SK-N-MC (cell line): ENCODE measurements around the gene PRDM15.

Experiments
- DNase-seq: peaks from one replicate; pipeline ENCODE4 v3.0.0-alpha.2; 2011; ENCODE audit warnings: low read depth, low spot score
- H3K27ac ChIP-seq: fragments of 200-600 bp; sonication (generic); 2 replicates; pipeline ENCODE4 v1.5.1; 2016; ENCODE audit warnings: mixed run types
- H3K36me3 ChIP-seq: fragments of 200-600 bp; sonication (generic); 2 replicates; pipeline ENCODE4 v1.6.1; 2017; ENCODE audit warnings: antibody characterized with exemption, low read length, mixed read lengths; ENCODE audit not compliant: insufficient read depth
- H3K4me3 ChIP-seq: fragments of 200-600 bp; sonication (generic); 2 replicates; pipeline ENCODE4 v1.5.1; 2016
- H3K9ac ChIP-seq: fragments of 200-600 bp; sonication (generic); 2 replicates; pipeline ENCODE4 v1.8.0; 2017; ENCODE audit warnings: mixed run types, mixed read lengths; ENCODE audit not compliant: insufficient read length
- H3K9me3 ChIP-seq: fragments of 200-600 bp; sonication (generic); 2 replicates; pipeline ENCODE4 v1.6.1; 2017; ENCODE audit warnings: low read depth, mild to moderate bottlenecking, antibody characterized with exemption, low read length, moderate library complexity, mixed read lengths
- EZH2 ChIP-seq: fragments of 200-600 bp; sonication (generic); IDR thresholded peaks from one replicate; pipeline ENCODE4 v1.6.1; 2017; ENCODE audit warnings: antibody characterized with exemption
- FOXP2 ChIP-seq: optimal IDR thresholded peaks from 2 replicates; pipeline ENCODE3; 2011; ENCODE audit warnings: mild to moderate bottlenecking, moderate library complexity; ENCODE audit not compliant: insufficient read depth; ENCODE audit errors: extremely low read length, control extremely low read depth
- POLR2AphosphoS5 ChIP-seq: IDR thresholded peaks from 2 replicates; pipeline ENCODE4 v1.6.1; 2012; ENCODE audit warnings: mild to moderate bottlenecking, low read depth, low read length, borderline replicate concordance

The PRDM15 gene

DNA sequence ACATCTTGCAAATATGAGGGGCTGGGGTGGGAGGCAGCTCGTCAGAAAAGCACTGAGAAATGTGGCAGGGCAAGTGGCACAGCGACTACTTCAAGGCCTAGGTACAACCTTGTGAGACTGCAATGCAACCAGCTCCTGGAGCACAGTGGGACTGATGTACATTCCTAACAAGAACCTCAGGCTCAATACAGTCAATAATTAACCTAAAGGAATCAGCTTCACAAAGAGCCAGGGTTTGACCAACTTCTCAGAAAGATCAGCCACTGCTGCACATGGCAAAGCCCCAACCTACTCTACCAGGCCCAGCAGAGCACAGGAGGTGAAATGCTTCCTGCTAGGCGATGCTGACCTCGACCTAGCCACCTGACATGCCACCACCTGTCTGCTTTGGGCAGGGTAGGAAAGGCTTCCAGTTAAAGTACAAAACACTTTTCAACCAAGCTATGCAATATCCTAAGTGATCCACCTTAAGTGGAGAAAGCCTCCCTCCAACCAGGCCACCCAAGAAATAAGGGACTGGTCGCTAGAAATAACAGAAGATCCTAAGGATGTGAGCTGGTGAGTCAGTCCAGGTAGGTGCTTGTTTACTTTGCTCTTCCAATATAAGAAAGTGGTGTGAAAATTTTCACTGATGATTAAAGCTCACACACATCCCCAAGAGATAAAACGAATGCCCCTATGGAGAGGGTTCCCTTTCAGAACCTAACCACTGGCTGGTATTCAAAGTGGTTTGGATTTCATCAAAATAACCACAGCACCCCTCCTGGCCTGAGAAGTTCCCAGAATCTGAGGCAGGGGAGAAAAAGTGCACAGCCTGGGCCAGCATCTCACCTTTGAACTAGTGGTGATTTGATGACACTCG is 114.4 kb downstream of the PRDM15 start:
- peak overlapping the region; percentile 85 for H3K9ac ChIP-seq

DNA sequence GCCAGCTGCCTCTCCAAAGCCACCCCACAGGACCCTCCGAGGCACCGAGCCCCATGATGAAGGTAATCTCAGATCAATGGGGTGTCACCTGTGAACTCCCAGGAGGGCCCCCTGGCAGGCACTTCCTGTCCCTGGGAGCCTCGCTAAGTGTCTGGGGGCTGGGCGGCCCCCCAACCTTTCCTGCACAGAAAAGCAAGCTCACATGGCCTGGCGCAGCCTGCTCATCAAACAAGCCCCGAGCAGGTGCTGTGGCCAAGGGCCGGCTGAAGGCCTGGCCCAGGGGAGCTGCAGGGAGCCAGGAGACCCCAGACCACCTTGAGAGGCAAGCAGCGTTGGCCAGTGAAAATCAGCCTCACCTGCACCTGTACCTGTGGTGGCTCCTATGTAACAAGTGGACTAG is 115.1 kb downstream of the PRDM15 start:
- Histone ChIP-seq H3K4me3 (peak overlapping the region; percentile 92), H3K9ac (peak overlapping the region; percentile 85), H3K36me3 (peaks cover 7% of the 10 kb centered on the region; the same call in 1 of the 2 replicates), H3K9me3 (no peaks in the 10 kb centered on the region), H3K27ac (peak overlapping the region; percentile 20; the same call in 1 of the 2 replicates)
- DNase-seq = no peak
- TF ChIP-seq EZH2 (no peak), POLR2AphosphoS5 (no peak), FOXP2 (no peak)

More for the DNA sequence above, 114.4 kb downstream of the PRDM15 start:
- peaks cover 7% of the 10 kb centered on the region; the same call in 1 of the 2 replicates for H3K36me3 ChIP-seq
- no peaks in the 10 kb centered on the region for H3K9me3 ChIP-seq
- no peak for TF ChIP-seq FOXP2
- no peak for TF ChIP-seq POLR2AphosphoS5
- no peak for TF ChIP-seq EZH2
- peak overlapping the region; percentile 61 for H3K27ac ChIP-seq
- DNase-seq = no peak
- H3K4me3 ChIP-seq = peak overlapping the region; percentile 92

DNA sequence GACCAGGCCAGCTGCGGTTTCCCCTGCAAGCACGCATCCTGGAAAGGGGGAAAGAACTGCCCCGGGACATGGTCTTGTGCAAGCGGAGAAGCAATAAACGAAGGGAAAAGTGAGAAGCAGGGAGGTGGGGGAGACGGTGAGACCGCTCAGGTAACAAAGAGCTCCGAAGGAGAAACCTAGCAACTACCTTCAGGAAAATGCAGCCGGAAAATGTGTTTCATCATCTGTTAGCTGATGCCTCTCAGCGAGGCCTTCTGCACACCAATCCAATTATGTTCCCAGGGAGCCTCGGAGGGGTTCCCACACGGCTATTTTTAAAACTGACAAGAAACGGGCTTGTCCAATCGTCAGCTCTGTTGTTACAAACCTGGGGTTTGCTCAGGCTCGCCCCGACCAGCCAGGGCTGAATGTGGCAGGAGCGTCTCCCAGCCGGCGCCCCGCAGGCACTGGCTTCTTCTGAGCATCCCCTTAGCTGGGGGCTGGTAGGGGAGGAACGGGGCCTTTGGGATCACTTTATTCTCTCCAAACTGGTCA is 115.7 kb downstream of the PRDM15 start:
- Histone ChIP-seq H3K9ac (peak overlapping the region; percentile 85), H3K27ac (peak overlapping the region; percentile 20), H3K4me3 (peak overlapping the region; percentile 92), H3K36me3 (peaks cover 12% of the 10 kb centered on the region), H3K9me3 (no peaks in the 10 kb centered on the region)
- no peak for DNase-seq
- TF ChIP-seq FOXP2 = no peak
- TF ChIP-seq EZH2 = no peak
- no peak for TF ChIP-seq POLR2AphosphoS5

DNA sequence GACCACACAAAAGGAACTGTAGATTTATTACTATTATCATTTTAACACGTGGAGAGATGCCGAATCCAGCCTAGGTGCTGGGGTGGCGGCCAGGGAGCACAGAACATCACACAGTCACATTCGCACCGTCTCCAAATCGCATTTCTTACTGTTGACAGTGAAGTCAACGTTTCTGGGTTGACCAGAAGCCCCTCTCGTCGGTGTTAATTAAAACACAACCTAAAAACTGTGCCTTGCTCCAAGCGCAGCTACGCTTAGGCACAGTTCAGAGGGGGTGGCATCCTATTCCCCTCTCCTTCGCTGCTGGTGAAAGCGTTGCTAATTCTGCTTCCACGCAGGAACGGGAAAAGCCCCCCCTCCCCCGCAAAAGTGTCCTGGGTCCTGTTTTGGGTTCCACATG is 116.4 kb downstream of the PRDM15 start:
- Histone ChIP-seq H3K9ac (peak overlapping the region; percentile 63), H3K27ac (peak overlapping the region; percentile 20; the same call in 1 of the 2 replicates), H3K4me3 (peak overlapping the region; percentile 92), H3K36me3 (peaks cover 16% of the 10 kb centered on the region), H3K9me3 (no peaks in the 10 kb centered on the region)
- TF ChIP-seq FOXP2 (no peak), EZH2 (no peak), POLR2AphosphoS5 (no peak)
- DNase-seq = no peak

DNA sequence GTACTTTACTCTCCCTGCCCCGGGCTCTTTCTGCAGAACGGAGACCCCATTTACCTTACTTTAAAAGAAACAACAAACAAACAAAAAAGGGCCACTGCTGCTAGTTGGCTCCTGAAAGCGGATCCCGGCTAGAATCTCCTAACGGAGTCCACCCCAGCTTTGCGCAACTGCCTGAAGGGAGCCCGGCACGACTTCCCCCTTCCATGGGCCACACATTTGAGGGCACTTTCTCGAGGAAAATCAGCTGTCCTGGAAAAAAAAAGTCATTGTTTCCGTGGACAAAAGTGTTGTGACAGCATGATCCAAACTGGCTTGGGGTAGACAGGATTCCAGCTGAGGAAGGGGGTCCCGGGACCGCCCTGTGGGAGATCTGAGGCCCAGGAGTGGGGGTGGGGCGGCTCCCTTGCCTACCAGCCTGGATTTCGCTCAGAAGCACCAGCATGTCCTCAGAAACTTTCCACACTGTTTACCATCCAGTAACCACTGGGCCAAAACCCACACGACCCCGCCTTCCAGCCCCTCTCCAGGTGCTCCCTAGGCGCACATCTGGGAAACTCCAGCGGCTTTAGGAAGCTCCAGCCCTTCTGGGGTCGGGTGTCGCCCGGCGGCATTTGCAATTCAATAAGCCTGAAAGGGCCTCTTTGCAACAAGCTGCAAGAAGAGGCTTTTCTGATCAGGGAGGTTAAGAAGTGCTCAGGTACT is 117.1 kb downstream of the PRDM15 start:
- peaks cover 16% of the 10 kb centered on the region for H3K36me3 ChIP-seq
- no peak for DNase-seq
- H3K9ac ChIP-seq = peak overlapping the region; percentile 63
- no peaks in the 10 kb centered on the region for H3K9me3 ChIP-seq
- H3K27ac ChIP-seq = peak overlapping the region; percentile 64; the same call in 1 of the 2 replicates
- TF ChIP-seq EZH2 = no peak
- TF ChIP-seq POLR2AphosphoS5 = no peak
- no peak for TF ChIP-seq FOXP2
- H3K4me3 ChIP-seq = peak overlapping the region; percentile 92

DNA sequence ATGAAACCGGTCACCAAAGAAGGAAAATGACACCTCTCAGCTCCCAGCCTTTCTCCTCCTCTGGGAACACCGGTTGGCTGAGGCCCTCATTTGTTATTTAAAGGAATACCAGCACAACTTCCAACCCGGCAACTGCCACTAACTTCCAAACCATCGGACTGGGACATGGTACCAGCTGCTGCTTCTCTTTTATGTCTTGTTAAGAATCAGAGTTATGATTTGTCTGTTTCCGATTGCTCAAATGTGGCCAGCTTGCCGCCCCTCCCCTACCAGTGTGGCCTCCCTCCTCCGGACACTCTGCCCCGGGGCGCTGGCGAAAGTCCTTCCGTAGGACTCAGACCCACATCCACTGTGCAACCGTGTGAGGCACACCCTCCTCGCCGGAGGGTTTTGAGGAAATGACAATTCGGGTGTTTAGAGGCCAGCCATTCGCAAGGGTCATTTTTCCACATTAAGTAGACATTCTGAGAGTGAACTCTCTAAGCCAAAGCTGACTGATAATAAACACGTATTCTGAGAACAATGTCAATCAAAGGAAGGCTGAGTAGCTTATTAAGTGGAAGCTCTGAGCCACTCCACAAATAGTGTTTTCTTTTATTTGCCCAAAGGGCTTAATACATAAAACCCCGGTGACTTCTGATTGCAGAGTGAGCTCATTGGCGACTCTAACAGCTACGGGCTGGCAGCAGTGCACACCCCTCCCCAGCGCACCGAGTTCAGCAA is 117.8 kb downstream of the PRDM15 start:
- Histone ChIP-seq H3K9me3 (no peaks in the 10 kb centered on the region), H3K4me3 (peak overlapping the region; percentile 92), H3K9ac (peak overlapping the region; percentile 63), H3K27ac (peak overlapping the region; percentile 64), H3K36me3 (peaks cover 23% of the 10 kb centered on the region)
- no peak for TF ChIP-seq FOXP2
- no peak for TF ChIP-seq POLR2AphosphoS5
- TF ChIP-seq EZH2 = no peak
- DNase-seq = no peak

DNA sequence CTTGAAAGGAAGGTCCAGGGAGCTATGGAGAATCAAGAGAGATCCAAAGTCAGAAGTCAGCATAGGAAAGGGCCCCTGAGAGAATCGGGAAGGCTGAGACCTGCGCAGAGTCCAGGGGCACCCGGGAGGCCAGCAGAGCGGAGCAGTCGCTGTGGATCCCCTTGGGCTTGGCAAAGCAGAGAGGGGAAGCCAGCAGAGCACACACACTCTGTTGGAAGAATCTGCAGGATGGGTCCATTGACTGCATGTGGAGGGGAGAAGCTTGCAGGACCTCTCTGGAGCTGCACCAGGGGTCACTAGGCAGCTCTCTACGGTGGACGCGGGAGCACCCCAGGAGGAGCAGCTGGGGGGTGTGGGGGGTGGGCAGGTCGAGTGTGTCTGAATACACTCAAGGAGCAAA is 118.7 kb downstream of the PRDM15 start:
- no peak overlapping the region for H3K27ac ChIP-seq
- H3K9ac ChIP-seq = no peak overlapping the region
- TF ChIP-seq EZH2 (no peak), POLR2AphosphoS5 (no peak), FOXP2 (no peak)
- DNase-seq = no peak
- no peaks in the 10 kb centered on the region for H3K9me3 ChIP-seq
- H3K4me3 ChIP-seq = no peak overlapping the region
- peaks cover 30% of the 10 kb centered on the region for H3K36me3 ChIP-seq

DNA sequence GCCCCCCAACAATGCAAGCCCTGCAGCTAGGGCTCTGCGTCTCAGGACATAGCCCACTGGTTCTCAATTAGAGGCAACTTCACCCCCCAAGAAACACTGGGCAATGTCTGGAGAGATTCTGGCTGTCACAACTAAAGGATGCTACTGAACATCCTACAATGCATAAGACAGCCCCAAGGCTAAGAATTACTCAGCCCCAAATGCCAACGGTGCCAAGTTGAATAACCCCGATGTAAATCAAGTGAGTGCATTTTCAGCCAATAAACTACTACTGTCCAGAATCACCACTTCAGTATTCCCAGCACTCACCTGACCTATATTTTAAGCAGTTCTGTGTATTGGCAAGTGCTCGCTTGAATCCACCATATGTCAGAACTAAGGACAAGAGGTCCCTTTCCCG is 119.2 kb downstream of the PRDM15 start:
- H3K4me3 ChIP-seq = no peak overlapping the region
- no peak overlapping the region for H3K9ac ChIP-seq
- H3K36me3 ChIP-seq = peaks cover 31% of the 10 kb centered on the region
- no peaks in the 10 kb centered on the region for H3K9me3 ChIP-seq
- TF ChIP-seq FOXP2 (no peak), POLR2AphosphoS5 (no peak)
- H3K27ac ChIP-seq = no peak overlapping the region
- no peak for DNase-seq
